ENCODE measurements around the gene GPR61. TPM values are rescaled to one million over a fixed set of nuclear protein-coding genes. Genes with fewer than 3 reads are reported as not detected.

Gene GPR61
- total and polyA plus RNA-seq, 7 experiments from 2014 or later = 0.05 to 0.58 (median 0.43) TPM; not detected in 1

DNA sequence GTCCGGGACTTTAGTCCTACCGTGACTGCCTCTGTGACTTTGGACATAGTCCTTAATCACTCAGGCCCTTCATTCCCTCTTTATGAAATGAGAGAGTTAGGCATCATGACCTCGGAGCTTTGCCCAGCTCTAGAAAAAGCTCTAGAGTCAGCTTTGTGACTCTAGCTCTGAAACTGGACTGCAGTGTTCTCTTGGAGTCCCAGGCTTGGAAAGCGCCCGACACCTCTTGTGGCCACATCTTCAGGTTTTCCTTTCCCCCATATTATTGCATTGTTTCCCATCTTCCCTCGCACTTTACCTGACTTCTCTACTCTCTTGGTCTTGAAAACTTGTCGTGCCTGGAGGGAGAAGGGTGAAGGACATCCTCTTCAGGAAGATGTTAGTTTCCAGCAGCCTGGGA is 17.6 kb upstream of the GPR61 start:
- H3K9me3 ChIP-seq (ENCODE audit: control insufficient read depth in 2 of 3, low read length in 3 of 3) = no peaks in the 10 kb centered on the region
- H3K4me1 ChIP-seq (ENCODE audit: control insufficient read depth in 2 of 2, insufficient read depth in 2 of 2, low read length in 2 of 2) = no peaks in the 10 kb centered on the region
- no peak for ATAC-seq
- intact Hi-C loops (cut with micrococcal nuclease) = no loop called here
- no peaks in the 10 kb centered on the region for H3K9me3 Mint-ChIP-seq
- H3K4me3 Mint-ChIP-seq = no peak overlapping the region
- no peak overlapping the region for H3K4me3 ChIP-seq (ENCODE audit: low read length)
- H3K27ac ChIP-seq (ENCODE audit: low read depth, low read length) = no peak overlapping the region
- no peaks in the 10 kb centered on the region for H3K36me3 ChIP-seq (ENCODE audit: control insufficient read depth in 2 of 3, insufficient read depth in 3 of 3, low read length in 3 of 3)
- H3K27me3 ChIP-seq (ENCODE audit: control insufficient read depth in 2 of 2, insufficient read depth in 2 of 2, low read length in 2 of 2) = no peaks in the 10 kb centered on the region
- DNase-seq = no peak
- peak overlapping the region in 1 of 9 donors; percentile 33 for H3K27ac Mint-ChIP-seq
- H3K36me3 Mint-ChIP-seq = no peaks in the 10 kb centered on the region
- POLR2A ChIA-PET = interaction anchor here (15.6 kb wide), 1 partner anchor 21 kb away, joined by 520 read pairs; the partner anchor contains the start of genes AMIGO1 and CYB561D1
- CTCF ChIA-PET = interaction anchor here (1.0 to 2.4 kb wide), 3 partner anchors 10 to 28 kb away, joined by 6 to 8 read pairs (median 6); partner anchors contain the start of gene CYB561D1
- H3K27me3 Mint-ChIP-seq = peaks cover 0 to 41% (median 0%) of the 10 kb centered on the region in 5 donors
- peaks cover 0 to 5% (median 0%) of the 10 kb centered on the region in 7 donors for H3K4me1 Mint-ChIP-seq

DNA sequence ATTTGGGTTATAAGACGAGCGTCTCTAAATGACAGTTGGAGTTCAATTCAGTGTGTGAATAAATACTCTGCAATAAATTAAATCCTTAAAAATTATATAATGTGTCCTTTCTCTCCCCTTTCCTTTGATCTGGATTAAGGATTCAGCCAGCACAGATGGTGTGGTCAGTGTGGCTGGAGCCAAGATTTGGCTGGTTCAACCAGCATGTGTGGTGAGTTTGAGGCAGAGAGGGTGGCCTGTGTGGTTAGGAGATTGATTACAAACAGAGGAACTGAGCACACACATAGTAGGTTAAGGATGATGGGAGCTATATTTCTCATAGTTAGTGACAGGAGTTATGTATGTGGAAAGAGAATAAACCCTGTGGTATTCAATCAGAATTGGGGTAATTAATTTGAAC is 16.0 kb upstream of the GPR61 start:
- Mint-ChIP-seq H3K4me1 (peaks cover 0 to 5% (median 0%) of the 10 kb centered on the region in 7 donors), H3K27ac (peak overlapping the region in 2 of 9 donors; percentile 70 to 77), H3K4me3 (no peak overlapping the region), H3K9me3 (no peaks in the 10 kb centered on the region), H3K27me3 (peaks cover 0 to 42% (median 0%) of the 10 kb centered on the region in 5 donors), H3K36me3 (no peaks in the 10 kb centered on the region)
- ChIA-PET CTCF (interaction anchor here (1.8 to 2.4 kb wide), 4 partner anchors 9 to 30 kb away, joined by 6 to 11 read pairs (median 7); partner anchors contain the start of gene CYB561D1), POLR2A (interaction anchor here (15.6 kb wide), 1 partner anchor 23 kb away, joined by 520 read pairs; the partner anchor contains the start of genes AMIGO1 and CYB561D1)
- Histone ChIP-seq H3K27me3 (ENCODE audit: control insufficient read depth in 2 of 2, insufficient read depth in 2 of 2, low read length in 2 of 2) (no peaks in the 10 kb centered on the region), H3K36me3 (ENCODE audit: control insufficient read depth in 2 of 3, insufficient read depth in 3 of 3, low read length in 3 of 3) (no peaks in the 10 kb centered on the region), H3K9me3 (ENCODE audit: control insufficient read depth in 2 of 3, low read length in 3 of 3) (no peaks in the 10 kb centered on the region), H3K4me1 (ENCODE audit: control insufficient read depth in 2 of 2, insufficient read depth in 2 of 2, low read length in 2 of 2) (no peaks in the 10 kb centered on the region), H3K4me3 (ENCODE audit: low read length) (no peak overlapping the region), H3K27ac (ENCODE audit: low read depth, low read length) (no peak overlapping the region)
- ATAC-seq = no peak
- no peak for DNase-seq
- intact Hi-C loops (cut with micrococcal nuclease) = no loop called here

DNA sequence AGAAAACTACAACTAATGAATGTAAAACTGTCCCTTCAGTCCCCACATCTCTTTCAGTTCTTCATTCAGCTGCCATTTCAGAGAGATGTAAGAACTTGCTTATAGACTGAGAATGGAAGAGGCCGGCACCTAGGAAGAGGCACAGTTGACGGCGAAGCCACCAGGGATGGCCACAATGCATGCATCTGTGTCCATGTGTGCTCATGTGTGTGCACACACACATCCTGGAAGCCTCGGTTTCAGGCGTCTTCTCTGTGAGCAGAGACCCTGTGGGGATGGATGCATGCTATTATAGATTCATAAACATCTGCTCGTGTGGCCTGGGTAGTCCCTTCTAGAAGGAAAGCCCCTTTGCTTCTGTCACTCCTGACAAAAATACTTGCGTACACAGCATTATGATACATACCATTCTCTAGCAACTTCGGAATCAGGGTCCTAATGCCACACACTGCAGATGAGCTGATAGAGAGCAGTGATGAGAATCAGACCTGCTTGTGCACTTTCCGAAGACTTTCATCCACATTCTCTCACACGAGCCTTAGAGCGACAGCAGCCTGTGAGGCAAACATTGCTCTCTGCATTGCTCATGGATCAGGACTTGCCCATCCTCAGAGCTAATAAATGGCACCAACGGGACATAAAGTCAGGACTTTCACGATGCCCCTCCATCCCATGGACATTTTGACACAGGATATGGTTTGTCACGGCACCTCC is 12.4 kb upstream of the GPR61 start:
- Histone ChIP-seq H3K4me3 (ENCODE audit: low read length) (no peak overlapping the region), H3K27me3 (ENCODE audit: control insufficient read depth in 2 of 2, insufficient read depth in 2 of 2, low read length in 2 of 2) (no peaks in the 10 kb centered on the region), H3K4me1 (ENCODE audit: control insufficient read depth in 2 of 2, insufficient read depth in 2 of 2, low read length in 2 of 2) (peaks cover 5 to 22% of the 10 kb centered on the region in 2 donors), H3K9me3 (ENCODE audit: control insufficient read depth in 2 of 3, low read length in 3 of 3) (no peaks in the 10 kb centered on the region), H3K36me3 (ENCODE audit: control insufficient read depth in 2 of 3, insufficient read depth in 3 of 3, low read length in 3 of 3) (no peaks in the 10 kb centered on the region), H3K27ac (ENCODE audit: low read depth, low read length) (no peak overlapping the region)
- DNase-seq (no peak), ATAC-seq (no peak)
- CTCF ChIA-PET = interaction anchor here (21.5 kb wide), 1 partner anchor 29 kb away, joined by 1240 read pairs; the partner anchor contains the start of genes AMIGO1, ATXN7L2 and CYB561D1
- no peak overlapping the region for H3K4me3 Mint-ChIP-seq
- peaks cover 0 to 26% (median 0%) of the 10 kb centered on the region in 5 donors for H3K27me3 Mint-ChIP-seq
- H3K36me3 Mint-ChIP-seq = no peaks in the 10 kb centered on the region
- peaks cover 0 to 2% (median 0%) of the 10 kb centered on the region in 11 donors for H3K9me3 Mint-ChIP-seq
- intact Hi-C loops (cut with micrococcal nuclease) = no loop called here
- peaks cover 15 to 29% (median 23%) of the 10 kb centered on the region in 7 donors for H3K4me1 Mint-ChIP-seq
- peak overlapping the region in 3 of 9 donors; percentile 43 to 66 (median 63) for H3K27ac Mint-ChIP-seq
- POLR2A ChIA-PET = interaction anchor here (15.6 kb wide), 1 partner anchor 27 kb away, joined by 520 read pairs; the partner anchor contains the start of genes AMIGO1 and CYB561D1

DNA sequence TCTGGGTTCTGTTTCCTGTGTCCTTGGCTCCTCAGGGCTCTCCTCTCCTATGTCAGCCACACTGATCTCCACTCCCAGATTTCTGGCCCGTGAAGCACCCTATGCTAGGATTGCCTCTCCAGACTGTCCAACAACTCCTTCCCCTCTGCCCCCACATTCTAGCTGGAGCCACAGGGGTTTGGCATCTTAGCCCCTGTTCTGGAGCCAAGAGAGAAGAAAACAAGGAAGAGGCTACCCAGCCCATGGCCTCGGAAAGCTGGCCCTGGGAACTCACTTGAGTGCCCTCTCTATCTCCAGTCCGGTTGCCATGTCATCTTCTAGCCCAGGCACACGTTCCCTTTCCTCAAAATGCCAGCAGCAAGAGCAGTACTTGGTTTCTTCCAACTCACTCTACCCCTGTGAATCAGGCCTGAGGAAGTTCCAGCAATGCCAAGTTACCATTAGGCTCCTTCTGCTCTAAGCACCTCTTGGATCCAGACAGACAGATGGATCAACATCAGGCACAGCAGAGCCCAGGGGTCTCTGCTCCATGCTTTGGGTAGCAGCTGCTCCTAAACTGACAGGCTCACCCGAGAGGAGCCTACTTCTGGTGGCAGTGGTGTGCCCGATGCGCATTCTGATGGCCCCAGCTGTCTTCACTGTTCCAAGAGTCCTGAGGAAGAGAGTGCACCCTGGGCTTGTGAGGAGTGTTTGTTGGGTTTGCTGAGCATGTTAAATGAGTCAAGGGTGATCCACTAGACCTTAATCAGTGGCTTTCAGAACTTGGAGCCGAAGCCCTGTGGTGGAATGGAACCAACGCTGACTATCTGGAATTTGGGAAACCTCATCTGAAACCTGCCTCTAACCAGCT is 11.6 kb upstream of the GPR61 start:
- peaks cover 0 to 2% (median 0%) of the 10 kb centered on the region in 11 donors for H3K9me3 Mint-ChIP-seq
- peaks cover 21 to 37% (median 30%) of the 10 kb centered on the region in 7 donors for H3K4me1 Mint-ChIP-seq
- no peak for ATAC-seq
- H3K27ac ChIP-seq (ENCODE audit: low read depth, low read length) = no peak overlapping the region
- H3K36me3 Mint-ChIP-seq = no peaks in the 10 kb centered on the region
- no peaks in the 10 kb centered on the region for H3K27me3 ChIP-seq (ENCODE audit: control insufficient read depth in 2 of 2, insufficient read depth in 2 of 2, low read length in 2 of 2)
- DNase-seq = no peak
- H3K36me3 ChIP-seq (ENCODE audit: control insufficient read depth in 2 of 3, insufficient read depth in 3 of 3, low read length in 3 of 3) = no peaks in the 10 kb centered on the region
- peak overlapping the region in 2 of 9 donors; percentile 51 to 66 for H3K27ac Mint-ChIP-seq
- peaks cover 0 to 19% (median 0%) of the 10 kb centered on the region in 5 donors for H3K27me3 Mint-ChIP-seq
- ChIA-PET CTCF (interaction anchor here (0.6 to 21.5 kb wide), 3 partner anchors 12 to 74 kb away, joined by 3 to 1240 read pairs (median 3); partner anchors contain the start of genes AMIGO1, ATXN7L2 and CYB561D1), POLR2A (interaction anchor here (3.0 to 15.6 kb wide), 2 partner anchors 12 to 27 kb away, joined by 12 to 520 read pairs; partner anchors contain the start of genes AMIGO1 and CYB561D1)
- H3K4me1 ChIP-seq (ENCODE audit: control insufficient read depth in 2 of 2, insufficient read depth in 2 of 2, low read length in 2 of 2) = peaks cover 11 to 28% of the 10 kb centered on the region in 2 donors
- H3K9me3 ChIP-seq (ENCODE audit: control insufficient read depth in 2 of 3, low read length in 3 of 3) = no peaks in the 10 kb centered on the region
- H3K4me3 ChIP-seq (ENCODE audit: low read length) = no peak overlapping the region
- intact Hi-C loops (cut with micrococcal nuclease) = no loop called here
- H3K4me3 Mint-ChIP-seq = no peak overlapping the region

DNA sequence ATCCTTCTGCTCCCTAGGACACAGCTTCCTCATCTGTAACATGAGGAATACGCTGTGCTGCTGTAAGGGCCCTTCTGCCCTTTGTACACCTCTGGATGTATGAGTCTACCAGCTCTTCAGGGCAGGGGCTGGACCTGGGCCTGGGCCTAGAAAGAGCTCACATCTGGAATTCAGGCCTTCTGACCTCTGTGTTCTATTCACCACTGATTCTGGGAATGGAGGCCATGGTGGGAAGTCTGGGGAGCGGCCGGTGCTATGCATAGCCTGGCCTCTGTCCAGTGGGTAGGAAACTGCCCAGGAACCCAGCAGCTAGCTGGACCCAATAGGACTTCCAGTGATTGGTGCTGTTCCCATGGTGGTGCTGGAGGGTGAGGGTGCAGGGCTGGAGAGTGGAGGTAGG is 11.0 kb upstream of the GPR61 start:
- intact Hi-C loops (cut with micrococcal nuclease) = no loop called here
- Histone ChIP-seq H3K4me3 (ENCODE audit: low read length) (no peak overlapping the region), H3K4me1 (ENCODE audit: control insufficient read depth in 2 of 2, insufficient read depth in 2 of 2, low read length in 2 of 2) (peaks cover 11 to 28% of the 10 kb centered on the region in 2 donors), H3K9me3 (ENCODE audit: control insufficient read depth in 2 of 3, low read length in 3 of 3) (no peaks in the 10 kb centered on the region), H3K36me3 (ENCODE audit: control insufficient read depth in 2 of 3, insufficient read depth in 3 of 3, low read length in 3 of 3) (no peaks in the 10 kb centered on the region), H3K27ac (ENCODE audit: low read depth, low read length) (no peak overlapping the region), H3K27me3 (ENCODE audit: control insufficient read depth in 2 of 2, insufficient read depth in 2 of 2, low read length in 2 of 2) (no peaks in the 10 kb centered on the region)
- no peak for ATAC-seq
- Mint-ChIP-seq H3K36me3 (no peaks in the 10 kb centered on the region), H3K4me1 (peaks cover 22 to 40% (median 30%) of the 10 kb centered on the region in 7 donors), H3K9me3 (peaks cover 0 to 2% (median 0%) of the 10 kb centered on the region in 11 donors), H3K27ac (peak overlapping the region in 1 of 9 donors; percentile 49), H3K4me3 (peak overlapping the region in 1 of 10 donors; percentile 0), H3K27me3 (peaks cover 0 to 17% (median 0%) of the 10 kb centered on the region in 5 donors)
- no peak for DNase-seq
- CTCF ChIA-PET = interaction anchor here (0.6 to 21.5 kb wide), 3 partner anchors 13 to 74 kb away, joined by 3 to 1240 read pairs (median 3); partner anchors contain the start of genes AMIGO1, ATXN7L2 and CYB561D1
- POLR2A ChIA-PET = interaction anchor here (3.0 to 15.6 kb wide), 2 partner anchors 13 to 28 kb away, joined by 12 to 520 read pairs; partner anchors contain the start of genes AMIGO1 and CYB561D1
